Uterus (tissue), 4 donors: ENCODE data around the gene ACSL4. TPM values are rescaled to one million over a fixed set of nuclear protein-coding genes. Genes with fewer than 3 reads are reported as not detected.

ENCODE experiments used
- DNase-seq, 2 donors: peaks; one replicate each; pipeline ENCODE4 v3.0.0-alpha.2; 2019 to 2020
- H3K27ac ChIP-seq, 2 donors: fragments of 200-600 bp; sonication (generic); 1 replicate in 1 of 2; 2 replicates in 1 of 2; pipeline ENCODE4 v1.5.1; 2016 to 2018
- H3K27me3 ChIP-seq, 2 donors: fragments of 200-600 bp; sonication (generic); one replicate each; pipeline ENCODE4 v1.5.1; 2018 to 2019; ENCODE audit warnings: control low read depth in 1 of 2
- H3K36me3 ChIP-seq, 2 donors: fragments of 200-600 bp; sonication (generic); one replicate each; pipeline ENCODE4 v1.5.1; 2019; ENCODE audit warnings: control low read depth in 1 of 2
- H3K4me1 ChIP-seq, 2 donors: fragments of 200-600 bp; sonication (generic); one replicate each; pipeline ENCODE4 v1.5.1; 2018 to 2019; ENCODE audit warnings: control low read depth in 1 of 2
- H3K4me3 ChIP-seq, 2 donors: fragments of 200-600 bp; sonication (generic); 1 replicate in 1 of 2; 2 replicates in 1 of 2; pipeline ENCODE4 v1.5.1; 2018 to 2019; ENCODE audit warnings: mild to moderate bottlenecking in 1 of 2
- H3K9me3 ChIP-seq, 2 donors: fragments of 200-600 bp; sonication (generic); one replicate each; pipeline ENCODE4 v1.5.1; 2019; ENCODE audit warnings: control low read depth in 1 of 2
- POLR2A ChIP-seq, 2 donors: fragments of 450-650 bp; IDR thresholded peaks; one replicate each; pipeline ENCODE4 v1.6.1; 2016; ENCODE audit warnings: antibody characterized with exemption in 2 of 2, mild to moderate bottlenecking in 1 of 2, moderate library complexity in 1 of 2
- intact Hi-C: fragments of 100-400 bp; cut with DNase I; formaldehyde crosslinking; loops from one replicate; pipeline ENCODE4 v1.15.1; 2023; ENCODE audit warnings: low total_unique reads
- total RNA-seq, 4 donors: library from RNA; depleted of rRNA in 3 of 4; stranded (reverse); fragments of >200 nt in 3 of 4; gene quantifications; one replicate each; pipeline versions ENCODE4 v1.1.0 to v1.2.4, GENCODE V29; 2014 to 2023
- TF ChIP-seq, protein P1 (sequence below), 4 experiments: fragments of 200-600 bp in 2 of 4; fragments of 450-650 bp in 2 of 4; sonication (generic) in 2 of 4; IDR thresholded peaks; one replicate each; pipeline ENCODE4 v1.5.1; 2016 to 2019; ENCODE audit warnings: antibody characterized with exemption in 4 of 4, mild to moderate bottlenecking in 2 of 4, moderate library complexity in 1 of 4
- donor health status: DM: yes; HTN: yes; CAD: no.

ACSL4 gene
- total RNA-seq, 4 donors from 2014 or later, result 8.5 to 55.6 (median 42.8) TPM

DNA sequence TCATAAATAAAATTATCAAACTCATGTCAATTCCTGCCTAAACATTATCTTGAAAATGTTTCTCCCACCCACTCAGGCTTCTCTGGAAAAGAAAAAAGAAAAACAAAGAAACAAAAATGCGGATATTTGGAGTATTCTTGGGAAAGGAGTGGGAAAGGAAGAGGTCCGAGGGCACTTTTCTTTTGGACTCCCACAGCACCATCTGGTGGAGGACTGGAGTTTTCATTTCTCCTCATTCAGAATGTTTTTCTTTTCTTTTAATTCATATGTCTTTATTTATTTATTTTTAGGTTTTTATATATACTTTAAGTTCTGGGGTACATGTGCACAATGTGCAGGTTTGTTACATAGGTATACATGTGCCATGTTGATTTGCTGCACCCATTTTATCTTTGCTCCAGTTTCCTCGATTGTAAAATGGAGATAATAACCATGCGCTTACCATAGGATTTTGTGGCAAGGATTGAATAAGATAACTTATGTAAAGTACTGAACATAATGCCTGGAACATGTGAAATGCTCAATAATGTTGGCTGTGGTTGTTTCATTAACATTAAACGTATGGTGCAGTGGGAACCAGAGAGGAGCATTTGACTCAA, 100.1 kb downstream of the ACSL4 start:
- H3K27ac ChIP-seq, result no peak overlapping the region
- intact Hi-C loops, result no loop called here
- DNase-seq, result no peak
- no peak overlapping the region for H3K4me3 ChIP-seq
- no peaks in the 10 kb centered on the region for H3K9me3 ChIP-seq
- H3K27me3 ChIP-seq, result no peaks in the 10 kb centered on the region
- no peaks in the 10 kb centered on the region for H3K4me1 ChIP-seq
- H3K36me3 ChIP-seq, result no peaks in the 10 kb centered on the region
- no peak for TF ChIP-seq POLR2A (IDR thresholded peaks at IDR 0.05)
- TF ChIP-seq, protein P1, sequence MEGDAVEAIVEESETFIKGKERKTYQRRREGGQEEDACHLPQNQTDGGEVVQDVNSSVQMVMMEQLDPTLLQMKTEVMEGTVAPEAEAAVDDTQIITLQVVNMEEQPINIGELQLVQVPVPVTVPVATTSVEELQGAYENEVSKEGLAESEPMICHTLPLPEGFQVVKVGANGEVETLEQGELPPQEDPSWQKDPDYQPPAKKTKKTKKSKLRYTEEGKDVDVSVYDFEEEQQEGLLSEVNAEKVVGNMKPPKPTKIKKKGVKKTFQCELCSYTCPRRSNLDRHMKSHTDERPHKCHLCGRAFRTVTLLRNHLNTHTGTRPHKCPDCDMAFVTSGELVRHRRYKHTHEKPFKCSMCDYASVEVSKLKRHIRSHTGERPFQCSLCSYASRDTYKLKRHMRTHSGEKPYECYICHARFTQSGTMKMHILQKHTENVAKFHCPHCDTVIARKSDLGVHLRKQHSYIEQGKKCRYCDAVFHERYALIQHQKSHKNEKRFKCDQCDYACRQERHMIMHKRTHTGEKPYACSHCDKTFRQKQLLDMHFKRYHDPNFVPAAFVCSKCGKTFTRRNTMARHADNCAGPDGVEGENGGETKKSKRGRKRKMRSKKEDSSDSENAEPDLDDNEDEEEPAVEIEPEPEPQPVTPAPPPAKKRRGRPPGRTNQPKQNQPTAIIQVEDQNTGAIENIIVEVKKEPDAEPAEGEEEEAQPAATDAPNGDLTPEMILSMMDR (IDR thresholded peaks at IDR 0.05), result peak in 2 of 4 experiments; percentile 3 to 6

DNA sequence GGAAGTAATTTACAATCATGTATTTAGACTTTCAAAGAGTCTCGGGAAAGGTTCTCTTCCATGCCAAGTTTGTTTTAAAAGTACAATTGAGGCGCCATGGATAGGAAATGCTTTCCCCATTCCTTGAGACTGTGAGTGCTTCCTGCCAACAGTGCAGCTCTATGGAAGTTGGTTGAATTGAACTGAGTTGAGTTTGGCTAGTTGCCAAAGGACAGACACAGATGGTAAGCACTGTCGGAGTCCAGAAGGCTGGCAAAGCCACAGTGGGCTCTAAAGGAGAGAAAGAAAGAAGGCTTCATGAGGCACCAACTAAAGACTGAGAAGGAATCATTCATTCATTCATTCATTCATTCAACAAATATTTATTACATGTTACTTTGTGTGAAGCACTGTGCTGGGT, 103.7 kb downstream of the ACSL4 start:
- Histone ChIP-seq H3K4me1 (no peaks in the 10 kb centered on the region), H3K36me3 (no peaks in the 10 kb centered on the region), H3K27ac (no peak overlapping the region), H3K4me3 (no peak overlapping the region), H3K27me3 (no peaks in the 10 kb centered on the region), H3K9me3 (no peaks in the 10 kb centered on the region)
- TF ChIP-seq, protein P1 (IDR thresholded peaks at IDR 0.05), result no peak
- TF ChIP-seq POLR2A (IDR thresholded peaks at IDR 0.05), result no peak
- intact Hi-C loops, result no loop called here
- DNase-seq, result no peak

DNA sequence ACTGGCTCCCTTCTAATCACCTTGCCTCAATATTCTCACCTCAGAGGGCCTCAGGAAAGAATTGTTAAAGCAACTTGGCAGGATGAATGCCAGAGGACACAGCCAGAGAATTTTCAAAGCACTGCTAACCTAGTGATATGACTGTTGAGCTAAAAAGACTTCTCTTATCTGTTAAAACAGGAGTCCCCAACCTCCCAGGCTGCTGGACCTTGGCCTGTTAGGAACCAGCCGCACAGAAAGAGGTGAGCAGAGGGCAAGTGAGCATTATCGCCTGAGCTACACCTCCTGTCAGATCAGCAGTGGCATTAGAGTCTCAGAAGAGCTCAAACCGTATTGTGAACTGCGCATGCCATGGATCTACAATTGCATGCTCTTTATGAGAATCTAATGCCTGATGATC, 106.4 kb downstream of the ACSL4 start:
- Histone ChIP-seq H3K4me1 (no peaks in the 10 kb centered on the region), H3K36me3 (no peaks in the 10 kb centered on the region), H3K9me3 (no peaks in the 10 kb centered on the region), H3K27ac (no peak overlapping the region), H3K27me3 (no peaks in the 10 kb centered on the region), H3K4me3 (no peak overlapping the region)
- TF ChIP-seq, protein P1 (IDR thresholded peaks at IDR 0.05), result no peak
- TF ChIP-seq POLR2A (IDR thresholded peaks at IDR 0.05), result no peak
- no peak for DNase-seq
- intact Hi-C loops, result no loop called here

DNA sequence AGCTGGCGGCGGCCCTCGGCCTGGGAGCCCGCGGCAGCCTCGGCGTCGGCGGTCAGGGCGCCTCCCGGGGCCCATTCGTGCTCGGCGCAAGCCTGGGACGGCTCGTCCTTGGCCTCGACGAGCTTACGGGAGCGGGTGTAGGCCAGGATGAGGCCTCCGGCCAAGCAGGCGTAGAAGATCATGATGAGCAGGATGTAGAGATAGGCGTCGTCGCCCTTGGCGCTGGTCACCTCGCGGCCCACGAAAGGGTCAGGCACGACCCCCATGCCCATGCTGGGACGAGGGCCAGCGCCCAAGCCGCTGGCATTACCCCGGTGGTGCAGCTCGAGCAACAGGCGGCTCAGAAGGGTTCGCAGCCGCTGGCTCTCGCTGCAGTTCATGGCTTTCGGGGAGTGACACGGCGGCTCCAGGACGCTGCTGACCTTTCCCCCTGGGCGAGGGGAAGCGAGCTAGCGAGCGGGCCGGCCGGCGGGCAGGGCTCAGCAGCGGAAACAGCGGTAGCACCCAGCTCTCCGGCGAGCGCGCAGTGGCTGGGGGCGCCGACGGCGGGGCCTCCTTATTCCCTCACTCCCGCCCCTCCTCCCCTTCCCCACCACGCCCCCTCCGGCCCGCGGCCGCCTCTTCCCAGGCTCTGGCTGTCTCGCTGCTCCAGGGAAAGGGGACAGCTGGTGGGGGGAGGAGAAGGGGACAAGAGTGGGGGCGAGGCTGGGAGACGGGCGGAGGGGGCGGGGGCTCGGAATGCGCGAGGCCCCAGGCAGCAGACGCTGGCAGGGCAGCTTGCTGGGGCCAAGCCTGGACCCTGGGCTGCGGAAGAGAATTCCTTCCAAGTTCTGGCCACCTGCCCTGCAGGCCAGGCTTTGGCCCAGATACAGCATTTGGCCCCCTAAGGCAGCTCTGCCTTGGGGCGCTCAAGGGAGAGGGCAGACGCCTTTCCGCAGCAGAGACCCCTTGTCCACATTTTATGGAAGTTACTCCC, 108.1 kb downstream of the ACSL4 start, which contains the start of gene KCNE5:
TSS of gene KCNE5 (minus strand) at position 532 of the 976 bp plus-strand sequence. CDS start at position 380, 152 bp downstream.
- Histone ChIP-seq H3K9me3 (no peaks in the 10 kb centered on the region), H3K4me1 (no peaks in the 10 kb centered on the region), H3K36me3 (no peaks in the 10 kb centered on the region), H3K27me3 (no peaks in the 10 kb centered on the region), H3K27ac (no peak within 1 kb of the TSS), H3K4me3 (peak within 1 kb of the TSS in 1 of 2 donors; percentile 19)
- DNase-seq, result no peak
- intact Hi-C loops, result no loop called here
- TF ChIP-seq POLR2A (IDR thresholded peaks at IDR 0.05), result no peak
- TF ChIP-seq, protein P1 (IDR thresholded peaks at IDR 0.05), result no peak

DNA sequence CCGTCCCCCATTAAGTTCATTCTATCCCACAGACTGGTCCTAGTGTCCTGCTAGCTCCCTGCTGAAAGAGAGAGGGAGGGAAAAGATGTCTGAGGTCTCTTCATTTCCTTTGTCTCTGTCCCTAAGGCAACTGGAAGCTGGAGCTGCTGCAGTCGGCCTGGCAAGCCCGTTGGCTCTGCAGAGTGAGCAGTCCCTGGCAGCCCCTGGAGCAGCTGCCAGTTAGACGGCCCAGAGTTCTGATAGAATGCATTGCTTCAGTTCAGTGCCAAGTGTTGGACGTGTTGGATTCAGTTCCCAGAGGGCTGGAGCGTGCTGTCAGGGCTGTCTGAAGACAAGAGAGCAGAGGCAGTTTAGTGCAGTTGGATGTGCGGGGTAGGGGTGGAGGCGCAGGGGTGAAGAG, 109.1 kb downstream of the ACSL4 start:
- H3K36me3 ChIP-seq, result no peaks in the 10 kb centered on the region
- intact Hi-C loops, result no loop called here
- no peak for TF ChIP-seq POLR2A (IDR thresholded peaks at IDR 0.05)
- TF ChIP-seq, protein P1 (IDR thresholded peaks at IDR 0.05), result no peak

More for the DNA sequence above, 109.1 kb downstream of the ACSL4 start:
- Histone ChIP-seq H3K9me3 (no peaks in the 10 kb centered on the region), H3K27ac (no peak overlapping the region), H3K4me3 (no peak overlapping the region), H3K4me1 (no peaks in the 10 kb centered on the region), H3K27me3 (no peaks in the 10 kb centered on the region)
- no peak for DNase-seq
